ENCODE data around the gene TWF1. TPM values are rescaled to one million over a fixed set of nuclear protein-coding genes. Genes with fewer than 3 reads are reported as not detected.

TWF1 gene
- total RNA-seq, 1 donor from 2014 or later = 67.2 TPM

GRCh38 chr12:43776498-43776897 lies 29.6 kb downstream of the TWF1 start:
- Histone ChIP-seq H3K4me3 (no peak overlapping the region), H3K9me3 (no peaks in the 10 kb centered on the region), H3K36me3 (peaks cover 46 to 65% of the 10 kb centered on the region in 2 donors), H3K4me1 (no peaks in the 10 kb centered on the region), H3K27ac (no peak overlapping the region), H3K27me3 (no peaks in the 10 kb centered on the region)
- TF ChIP-seq CTCF (IDR thresholded peaks at IDR 0.05) = peak in 1 of 3 experiments; percentile 27
- DNase-seq (ENCODE audit: low spot score in 2 of 2) = no peak
- intact Hi-C loops (cut with DNase I) = no loop called here

GRCh38 chr12:43766291-43766690 lies 39.8 kb downstream of the TWF1 start:
- intact Hi-C loops (cut with DNase I) = no loop called here

GRCh38 chr12:43764528-43764927 lies 41.6 kb downstream of the TWF1 start:
- peaks cover 9 to 10% of the 10 kb centered on the region in 2 donors for H3K36me3 ChIP-seq
- no peak overlapping the region for H3K27ac ChIP-seq
- no peaks in the 10 kb centered on the region for H3K9me3 ChIP-seq
- no peak overlapping the region for H3K4me3 ChIP-seq
- H3K27me3 ChIP-seq = no peaks in the 10 kb centered on the region
- DNase-seq (ENCODE audit: low spot score in 2 of 2) = no peak
- peaks cover 4 to 17% of the 10 kb centered on the region in 2 donors for H3K4me1 ChIP-seq
- intact Hi-C loops (cut with DNase I) = no loop called here
- no peak for TF ChIP-seq CTCF (IDR thresholded peaks at IDR 0.05)

More at GRCh38 chr12:43766291-43766690, 39.8 kb downstream of the TWF1 start:
- H3K36me3 ChIP-seq = peaks cover 16 to 25% of the 10 kb centered on the region in 2 donors
- H3K9me3 ChIP-seq = no peaks in the 10 kb centered on the region
- no peak overlapping the region for H3K27ac ChIP-seq
- no peaks in the 10 kb centered on the region for H3K4me1 ChIP-seq
- TF ChIP-seq CTCF (IDR thresholded peaks at IDR 0.05) = no peak
- H3K4me3 ChIP-seq = no peak overlapping the region
- H3K27me3 ChIP-seq = no peaks in the 10 kb centered on the region
- no peak for DNase-seq (ENCODE audit: low spot score in 2 of 2)

GRCh38 chr12:43763769-43764168 lies 42.3 kb downstream of the TWF1 start:
- no peak for DNase-seq (ENCODE audit: low spot score in 2 of 2)
- Histone ChIP-seq H3K36me3 (peaks cover 1 to 6% of the 10 kb centered on the region in 2 donors), H3K27me3 (no peaks in the 10 kb centered on the region), H3K9me3 (no peaks in the 10 kb centered on the region), H3K27ac (no peak overlapping the region), H3K4me1 (peaks cover 4 to 18% of the 10 kb centered on the region in 2 donors), H3K4me3 (no peak overlapping the region)
- intact Hi-C loops (cut with DNase I) = no loop called here
- TF ChIP-seq CTCF (IDR thresholded peaks at IDR 0.05) = no peak

- H3K4me3 ChIP-seq = no peak overlapping the region
- H3K27ac ChIP-seq = no peak overlapping the region
- H3K9me3 ChIP-seq = no peaks in the 10 kb centered on the region
- intact Hi-C loops (cut with DNase I) = no loop called here
- no peak for DNase-seq (ENCODE audit: low spot score in 2 of 2)
- no peaks in the 10 kb centered on the region for H3K27me3 ChIP-seq
- H3K4me1 ChIP-seq = peaks cover 4 to 21% of the 10 kb centered on the region in 2 donors
- TF ChIP-seq CTCF (IDR thresholded peaks at IDR 0.05) = no peak
- H3K36me3 ChIP-seq = no peaks in the 10 kb centered on the region
Observed at GRCh38 chr12:43762596-43762995, 43.5 kb downstream of the TWF1 start.

- Histone ChIP-seq H3K4me1 (peaks cover 4 to 21% of the 10 kb centered on the region in 2 donors), H3K4me3 (no peak overlapping the region), H3K36me3 (no peaks in the 10 kb centered on the region), H3K27me3 (no peaks in the 10 kb centered on the region), H3K27ac (no peak overlapping the region), H3K9me3 (no peaks in the 10 kb centered on the region)
- TF ChIP-seq CTCF (IDR thresholded peaks at IDR 0.05) = no peak
- intact Hi-C loops (cut with DNase I) = no loop called here
- no peak for DNase-seq (ENCODE audit: low spot score in 2 of 2)
Observed at GRCh38 chr12:43761500-43761899, 44.6 kb downstream of the TWF1 start.
